ENCODE measurements around the gene VPS26B. TPM values are rescaled to one million over a fixed set of nuclear protein-coding genes. Genes with fewer than 3 reads are reported as not detected.

The VPS26B gene
- total and polyA plus RNA-seq, 9 donors, result 19.4 to 46.5 (median 36.3) TPM

DNA sequence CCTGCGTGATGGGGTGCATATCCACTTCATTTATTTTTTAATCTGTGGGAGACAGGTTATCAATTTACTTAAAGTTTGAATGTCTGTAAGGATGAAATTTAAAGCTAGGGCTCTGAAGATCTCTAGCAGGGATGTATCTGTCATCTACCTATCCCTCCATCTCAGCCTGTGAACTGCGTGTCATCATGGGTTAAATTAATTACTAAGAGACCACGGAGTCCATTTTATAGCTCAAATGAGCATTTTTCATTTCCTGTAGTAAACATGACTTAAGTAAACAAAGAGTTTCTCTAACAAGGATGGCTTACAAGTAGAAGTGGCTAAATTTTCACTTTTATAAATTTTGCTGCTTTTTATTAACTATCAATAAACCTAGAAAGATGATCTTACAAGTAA is 48.8 kb downstream of the VPS26B start:
- Histone ChIP-seq H3K4me1 (ENCODE audit: insufficient read depth) (peaks cover 6% of the 10 kb centered on the region), H3K27ac (no peak overlapping the region), H3K4me3 (no peak overlapping the region), H3K36me3 (no peaks in the 10 kb centered on the region), H3K27me3 (no peaks in the 10 kb centered on the region), H3K9me3 (peaks cover 0 to 2% of the 10 kb centered on the region in 2 donors)
- 32 to 38% (median 36%) methylated on average over 3 of the region's 3 CpGs for WGBS, 3 donors
- no peak for TF ChIP-seq EP300 (IDR thresholded peaks at IDR 0.05)
- TF ChIP-seq POLR2A (IDR thresholded peaks at IDR 0.05), result no peak
- TF ChIP-seq, protein P1, sequence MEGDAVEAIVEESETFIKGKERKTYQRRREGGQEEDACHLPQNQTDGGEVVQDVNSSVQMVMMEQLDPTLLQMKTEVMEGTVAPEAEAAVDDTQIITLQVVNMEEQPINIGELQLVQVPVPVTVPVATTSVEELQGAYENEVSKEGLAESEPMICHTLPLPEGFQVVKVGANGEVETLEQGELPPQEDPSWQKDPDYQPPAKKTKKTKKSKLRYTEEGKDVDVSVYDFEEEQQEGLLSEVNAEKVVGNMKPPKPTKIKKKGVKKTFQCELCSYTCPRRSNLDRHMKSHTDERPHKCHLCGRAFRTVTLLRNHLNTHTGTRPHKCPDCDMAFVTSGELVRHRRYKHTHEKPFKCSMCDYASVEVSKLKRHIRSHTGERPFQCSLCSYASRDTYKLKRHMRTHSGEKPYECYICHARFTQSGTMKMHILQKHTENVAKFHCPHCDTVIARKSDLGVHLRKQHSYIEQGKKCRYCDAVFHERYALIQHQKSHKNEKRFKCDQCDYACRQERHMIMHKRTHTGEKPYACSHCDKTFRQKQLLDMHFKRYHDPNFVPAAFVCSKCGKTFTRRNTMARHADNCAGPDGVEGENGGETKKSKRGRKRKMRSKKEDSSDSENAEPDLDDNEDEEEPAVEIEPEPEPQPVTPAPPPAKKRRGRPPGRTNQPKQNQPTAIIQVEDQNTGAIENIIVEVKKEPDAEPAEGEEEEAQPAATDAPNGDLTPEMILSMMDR (IDR thresholded peaks at IDR 0.05), result no peak
- no peak for DNase-seq
- intact Hi-C loops (cut with DNase I), result no loop called here

DNA sequence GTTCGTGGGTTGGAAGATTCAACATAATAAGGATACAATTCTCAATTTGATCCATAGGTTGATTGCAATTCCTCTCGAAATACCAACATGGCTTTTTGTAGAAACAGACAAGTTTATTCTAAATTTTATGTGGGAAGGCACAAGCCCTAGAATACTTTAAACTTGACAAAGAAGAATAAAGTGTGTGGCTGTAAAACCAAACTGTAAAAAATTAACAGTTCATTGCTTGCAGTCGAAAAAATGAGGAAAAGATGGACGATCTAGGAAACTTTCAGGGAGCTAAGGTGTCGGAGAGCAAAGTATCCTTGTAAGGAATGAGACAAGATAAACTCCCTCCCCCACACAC is 50.7 kb downstream of the VPS26B start:
- WGBS, 3 donors, result 16 to 22% (median 18%) methylated on average over 5 of the region's 5 CpGs
- no peak for TF ChIP-seq POLR2A (IDR thresholded peaks at IDR 0.05)
- no peak for TF ChIP-seq EP300 (IDR thresholded peaks at IDR 0.05)
- TF ChIP-seq, protein P1 (IDR thresholded peaks at IDR 0.05), result no peak
- Histone ChIP-seq H3K4me1 (ENCODE audit: insufficient read depth) (peaks cover 6% of the 10 kb centered on the region), H3K27me3 (no peaks in the 10 kb centered on the region), H3K4me3 (no peak overlapping the region), H3K36me3 (no peaks in the 10 kb centered on the region), H3K9me3 (peaks cover 0 to 3% of the 10 kb centered on the region in 2 donors), H3K27ac (no peak overlapping the region)
- DNase-seq, result no peak
- intact Hi-C loops (cut with DNase I), result no loop called here

- WGBS, 3 donors, result 3 to 4% (median 3%) methylated on average over 67 to 68 of the region's 68 CpGs
- intact Hi-C loops (cut with DNase I), result no loop called here
- H3K36me3 ChIP-seq, result no peaks in the 10 kb centered on the region
- TF ChIP-seq, protein P1 (IDR thresholded peaks at IDR 0.05), result no peak
- TF ChIP-seq POLR2A (IDR thresholded peaks at IDR 0.05) (no peak), EP300 (IDR thresholded peaks at IDR 0.05) (no peak)
- H3K9me3 ChIP-seq, result peaks cover 0 to 3% of the 10 kb centered on the region in 2 donors
- H3K27me3 ChIP-seq, result no peaks in the 10 kb centered on the region
- no peak within 1 kb of the TSS for H3K27ac ChIP-seq
- H3K4me3 ChIP-seq, result peak within 1 kb of the TSS; percentile 30
- no peak for DNase-seq
- peaks cover 6% of the 10 kb centered on the region for H3K4me1 ChIP-seq (ENCODE audit: insufficient read depth)
These were observed 51.3 kb downstream of the VPS26B start, which contains the start of gene GLB1L3 for GRCh38 chr11:134275534-134276395. Gene GLB1L3 (plus strand): TSS chr11:134276379. CDS start chr11:134276741, 362 bp downstream.

DNA sequence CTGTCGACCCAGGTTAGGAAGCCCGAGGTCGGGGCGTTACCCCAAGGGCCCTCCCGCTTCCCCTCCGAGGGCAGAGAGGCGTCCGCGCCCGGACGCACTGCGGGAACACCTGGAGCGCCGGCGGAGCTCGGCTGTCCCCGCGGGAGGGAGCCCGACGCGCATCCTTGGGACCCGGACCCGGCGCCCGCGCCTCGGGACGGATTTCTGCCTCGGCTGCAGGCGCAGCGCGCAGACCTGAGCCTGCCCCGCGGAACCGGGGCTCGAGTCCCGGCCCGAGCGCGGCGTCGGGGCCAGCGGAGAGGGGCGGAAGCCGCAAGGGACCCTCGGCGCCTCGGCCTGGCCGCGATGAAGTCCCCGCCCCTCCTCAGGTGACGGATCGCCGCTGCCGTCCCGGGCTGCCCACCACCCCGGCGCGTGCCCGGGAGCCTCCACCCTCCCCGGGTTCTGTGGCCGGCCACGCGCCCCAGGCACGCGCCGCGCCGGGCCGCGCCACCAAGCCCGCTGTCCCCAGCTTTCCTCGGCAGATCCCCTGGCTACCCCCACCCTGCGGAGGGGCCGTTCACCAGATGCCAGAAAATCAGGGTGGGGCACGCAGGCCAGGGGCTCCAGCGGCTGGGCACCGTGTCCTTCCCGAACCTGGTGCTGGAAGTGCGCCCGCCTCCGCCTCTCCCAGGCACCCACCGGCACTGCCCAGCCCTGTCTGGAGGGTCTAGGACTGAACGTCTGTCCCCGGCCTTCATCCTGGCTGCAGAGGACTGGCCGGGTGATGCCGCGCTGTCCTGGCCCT is 52.1 kb downstream of the VPS26B start:
- Histone ChIP-seq H3K36me3 (no peaks in the 10 kb centered on the region), H3K4me3 (peak overlapping the region; percentile 30), H3K4me1 (ENCODE audit: insufficient read depth) (peaks cover 6% of the 10 kb centered on the region), H3K27ac (no peak overlapping the region), H3K9me3 (peaks cover 0 to 3% of the 10 kb centered on the region in 2 donors), H3K27me3 (no peaks in the 10 kb centered on the region)
- WGBS, 3 donors, result 0 to 1% (median 1%) methylated on average over 63 to 88 of the region's 88 CpGs
- TF ChIP-seq EP300 (IDR thresholded peaks at IDR 0.05) (no peak), POLR2A (IDR thresholded peaks at IDR 0.05) (no peak)
- TF ChIP-seq, protein P1 (IDR thresholded peaks at IDR 0.05), result no peak
- no peak for DNase-seq
- intact Hi-C loops (cut with DNase I), result no loop called here
